Kasumi-1 (cell line): ENCODE measurements around the gene VMAC.

ENCODE experiments used
- DNase-seq, 2 experiments: peaks; one replicate each; lab custom pipeline; 2025; lab: John Stamatoyannopoulos, UW

The VMAC gene

DNA sequence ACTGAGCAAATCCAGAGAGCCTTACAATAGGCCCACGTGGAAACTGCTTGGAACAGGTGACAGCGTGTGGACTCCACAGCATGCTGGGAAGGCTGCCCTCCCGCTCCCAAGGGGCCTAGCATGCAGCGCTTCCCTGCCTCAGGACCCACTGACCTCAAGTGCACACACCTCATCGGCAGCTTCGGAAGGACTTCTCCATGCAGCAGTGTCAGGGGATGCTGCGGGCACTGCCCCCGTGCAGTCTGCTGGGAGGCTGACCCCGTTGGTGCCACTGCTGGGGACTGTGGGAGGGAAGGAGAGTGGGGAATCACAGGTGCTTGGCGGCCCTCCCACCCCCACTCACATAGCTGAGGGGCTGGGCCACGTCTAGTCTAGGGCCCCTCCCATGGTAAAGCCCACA lies 26.6 kb downstream of the VMAC start:
- DNase-seq, result no peak

- no peak for DNase-seq
Measured at GRCh38 chr19:5932146-5932545, 27.5 kb downstream of the VMAC start.

DNA sequence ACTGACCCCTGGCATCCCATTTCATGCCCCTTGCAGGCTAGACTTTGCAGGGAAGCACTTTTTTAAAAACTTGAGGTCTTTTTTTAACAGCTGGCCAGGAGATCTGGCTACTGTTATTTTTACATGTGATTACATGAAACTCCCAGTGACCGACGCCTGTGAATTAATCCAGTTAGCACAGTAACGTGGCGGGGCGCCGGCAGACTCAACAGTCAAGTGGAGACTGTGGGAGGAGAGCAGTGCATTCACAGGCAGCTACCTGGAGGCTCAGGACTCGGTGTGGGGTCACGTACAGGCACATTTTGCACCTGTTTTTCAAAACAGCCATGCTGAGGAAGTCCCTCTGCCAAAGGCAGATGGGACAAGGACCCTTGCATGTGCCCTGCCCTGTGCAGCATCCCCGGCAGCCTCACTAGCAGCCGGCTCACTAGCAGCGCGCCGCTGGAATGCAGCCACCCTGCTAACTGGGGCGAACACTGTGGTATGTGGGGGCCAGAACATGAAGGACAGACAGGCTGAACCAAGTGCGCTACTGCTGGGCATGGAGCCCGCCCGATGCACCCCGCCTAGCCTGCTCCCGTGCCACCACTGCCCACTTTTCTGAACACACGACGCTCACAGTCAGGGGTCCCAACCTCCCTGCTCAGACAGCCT lies 28.1 kb downstream of the VMAC start:
- DNase-seq, result no peak

DNA sequence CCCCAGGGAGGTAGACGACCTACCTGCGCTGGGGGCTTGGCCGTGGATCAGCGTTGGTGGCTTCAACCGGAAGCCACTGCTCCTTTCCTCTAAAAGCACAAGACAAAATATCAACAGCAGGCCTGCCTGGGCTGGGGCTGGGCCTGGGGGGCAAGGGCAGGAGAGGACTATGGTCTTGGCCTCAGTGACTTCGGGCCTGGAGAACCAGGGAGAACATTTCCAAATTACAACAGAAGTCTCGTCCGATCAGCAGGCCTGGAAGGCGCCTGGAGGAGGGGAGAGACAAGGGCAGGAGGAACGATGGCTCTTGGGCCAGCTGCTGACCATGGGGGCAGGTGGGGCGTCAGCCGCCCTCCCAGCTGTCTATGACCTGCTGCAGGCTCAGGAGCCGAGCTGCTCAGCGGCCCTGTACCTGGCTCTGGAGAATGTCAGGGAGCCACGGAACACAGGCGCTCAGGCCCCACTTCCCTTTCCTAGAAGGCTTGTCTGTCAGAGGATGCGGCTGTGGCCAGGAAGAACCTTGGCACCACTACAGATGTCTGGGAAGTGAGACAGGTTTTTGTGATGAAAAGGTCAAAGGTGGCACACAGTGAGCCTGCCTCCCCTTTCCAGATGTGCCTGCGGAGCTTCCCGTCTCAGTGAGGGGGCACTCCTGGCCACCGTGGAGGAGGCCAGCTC lies 28.9 kb downstream of the VMAC start:
- no peak for DNase-seq

- DNase-seq, result no peak
Measured at GRCh38 chr19:5934069-5934401, 29.4 kb downstream of the VMAC start.

DNA sequence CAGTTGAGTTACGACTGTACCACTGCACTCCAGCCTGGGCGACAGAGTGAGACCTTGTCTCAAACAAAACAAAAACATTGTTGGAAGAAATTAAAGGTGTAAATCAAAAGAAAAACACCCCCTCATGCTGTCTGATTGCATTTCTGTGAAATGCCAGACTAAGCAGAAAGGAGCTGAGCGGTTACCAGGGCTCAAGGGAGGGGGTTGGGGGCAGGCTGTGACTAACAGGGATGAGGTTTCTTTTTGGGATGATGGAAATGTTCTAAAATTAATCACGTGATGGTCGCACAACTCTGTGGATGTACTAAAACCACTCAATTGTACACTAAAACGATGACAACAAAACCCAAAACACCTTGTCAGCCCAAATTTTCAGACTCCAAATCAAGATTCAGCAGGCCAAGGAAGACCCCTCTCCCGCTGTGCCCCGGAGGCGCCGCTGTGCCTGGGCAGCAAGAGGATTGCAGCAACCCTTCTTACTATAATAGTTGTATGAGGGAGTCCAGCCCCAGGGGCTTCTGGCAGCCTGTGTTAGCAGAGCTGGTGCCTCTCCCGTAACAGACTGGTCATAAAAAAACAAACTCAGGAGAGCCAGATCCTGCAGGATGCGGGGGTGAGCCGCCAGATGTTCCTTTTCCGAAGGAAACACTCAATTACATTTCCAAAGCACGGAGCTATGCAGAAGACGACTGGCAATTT lies 30.3 kb downstream of the VMAC start:
- DNase-seq, result no peak

GRCh38 chr19:5935473-5936291 lies 31.0 kb downstream of the VMAC start:
- DNase-seq, result no peak

GRCh38 chr19:5936292-5936592 lies 31.6 kb downstream of the VMAC start:
- DNase-seq, result no peak

GRCh38 chr19:5937550-5937949 lies 32.9 kb downstream of the VMAC start:
- no peak for DNase-seq

GRCh38 chr19:5940260-5941208 lies 35.9 kb downstream of the VMAC start:
- no peak for DNase-seq

DNA sequence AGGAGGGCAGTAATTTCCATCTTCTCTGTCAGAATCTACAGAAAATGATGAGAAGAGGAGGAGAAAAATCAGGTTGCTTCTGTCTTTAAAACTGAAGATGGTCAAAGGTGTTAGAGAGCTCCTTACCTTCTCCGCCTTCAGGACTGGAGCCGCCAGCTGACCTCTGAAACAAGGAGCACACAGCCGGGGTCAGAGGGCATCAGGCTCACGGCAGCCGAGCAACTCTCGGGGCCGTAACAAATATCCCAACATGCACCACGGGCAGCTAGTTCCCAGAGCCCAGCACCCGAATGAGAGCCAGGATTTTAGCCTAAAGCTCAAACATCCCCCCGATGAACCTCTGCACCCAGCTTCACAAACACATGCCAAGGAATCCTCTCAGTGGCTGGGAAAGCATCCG lies 37.0 kb downstream of the VMAC start:
- DNase-seq, result no peak

- DNase-seq, result no peak
Measured at GRCh38 chr19:5943045-5943444, 38.4 kb downstream of the VMAC start.

DNA sequence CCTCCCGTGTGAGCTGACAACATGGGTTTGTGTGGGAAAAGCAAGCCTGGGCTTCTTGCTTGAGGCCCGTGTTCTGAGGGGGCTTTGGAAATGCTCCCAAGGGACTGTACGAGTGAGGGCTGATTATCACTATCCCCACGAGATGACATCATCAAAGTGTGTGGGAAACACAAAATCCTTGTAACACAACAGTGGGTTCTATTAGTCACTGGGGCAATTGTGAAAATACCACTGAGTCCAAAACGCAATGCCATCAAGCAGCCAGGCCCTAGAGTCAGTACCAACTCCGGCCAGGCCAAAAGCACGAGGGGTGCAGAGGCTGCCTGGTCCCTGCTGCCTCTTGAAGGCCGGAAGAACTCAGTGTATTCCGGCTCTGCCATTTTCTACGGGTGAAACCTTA lies 39.0 kb downstream of the VMAC start:
- no peak for DNase-seq

GRCh38 chr19:5947435-5947834 lies 42.8 kb downstream of the VMAC start:
- no peak for DNase-seq

- no peak for DNase-seq
Measured at GRCh38 chr19:5948752-5949564, 44.3 kb downstream of the VMAC start.

GRCh38 chr19:5949792-5950305 lies 45.2 kb downstream of the VMAC start:
- no peak for DNase-seq

- no peak for DNase-seq
Measured at GRCh38 chr19:5950741-5951140, 46.1 kb downstream of the VMAC start.

DNA sequence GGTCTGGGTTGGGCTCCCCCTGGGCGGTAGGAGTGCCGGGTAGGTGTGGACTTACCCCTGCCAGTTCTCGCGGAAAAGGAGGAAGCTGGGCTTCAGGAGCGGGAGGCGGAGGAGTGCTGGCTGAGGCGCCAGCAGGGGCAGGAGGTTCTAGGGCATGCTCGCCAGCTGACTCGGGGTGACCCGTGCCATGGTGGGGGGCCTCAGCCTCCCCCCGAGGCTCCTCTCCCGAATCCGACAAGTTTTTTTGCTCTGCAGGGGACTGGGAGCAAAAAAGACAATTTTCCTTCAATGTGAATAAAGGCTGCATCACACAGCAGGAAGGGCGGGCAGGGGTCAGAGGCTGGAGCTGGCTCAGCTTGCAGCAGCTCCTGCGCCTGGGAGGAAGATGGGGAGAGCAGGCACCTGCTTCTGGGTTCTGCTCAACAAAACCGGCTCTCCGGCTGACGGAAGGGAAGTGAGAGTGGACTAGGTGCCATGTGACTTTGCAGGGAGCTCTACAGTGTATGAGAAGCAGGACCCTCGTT lies 46.7 kb downstream of the VMAC start:
- no peak for DNase-seq

DNA sequence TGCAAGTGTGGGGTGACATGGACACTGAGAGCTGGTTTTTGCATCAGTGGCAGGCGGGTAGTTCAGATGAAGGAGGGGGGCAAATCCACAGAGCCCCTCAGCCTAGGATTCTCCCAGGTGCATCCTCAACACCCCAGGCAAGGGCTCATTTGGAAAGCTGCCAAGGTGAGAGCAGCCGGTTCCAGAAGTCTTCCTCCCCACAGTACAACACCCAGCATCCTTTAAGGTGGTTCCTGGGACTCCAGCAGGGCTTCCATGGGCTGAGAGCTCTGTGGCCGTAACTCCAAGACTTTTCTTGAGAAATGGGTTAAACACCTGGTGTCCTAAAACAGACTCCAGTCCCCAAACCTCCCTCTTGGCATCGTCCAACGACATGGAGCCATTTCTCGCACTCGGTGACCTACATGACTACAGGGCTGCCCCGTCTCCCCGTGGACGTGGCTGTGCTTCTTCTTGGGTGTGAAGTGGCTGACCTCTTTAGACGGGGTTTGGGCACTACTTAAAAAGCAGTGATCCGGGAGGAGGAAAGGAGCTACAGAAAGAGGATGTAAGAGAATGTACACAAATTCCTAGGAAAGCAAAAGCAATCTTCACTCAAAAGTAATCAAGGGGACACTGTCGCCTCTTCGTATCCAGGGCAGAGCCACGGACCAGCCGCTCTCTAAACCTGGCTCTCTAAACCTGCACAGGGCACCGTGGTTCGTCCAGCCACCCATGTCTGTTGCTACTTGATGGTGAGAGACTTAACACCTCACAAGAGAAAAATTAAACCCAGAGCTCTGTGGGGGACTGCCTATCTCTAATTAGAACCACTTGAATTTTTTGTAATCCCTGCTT lies 47.7 kb downstream of the VMAC start:
- DNase-seq, result no peak
